SK-N-SH (cell line): ENCODE results near the gene UBE2E2. TPM values are rescaled to one million over a fixed set of nuclear protein-coding genes. Genes with fewer than 3 reads are reported as not detected.

Experiments used
- ELF1 ChIP-seq: IDR thresholded peaks from 2 replicates; pipeline ENCODE4 v1.4.0; 2012
- EP300 ChIP-seq, 2 experiments: IDR thresholded peaks; 2 replicates each; pipeline versions ENCODE4 v1.4.0 to v1.6.1; 2012; ENCODE audit warnings: borderline replicate concordance in 1 of 2, low read depth in 1 of 2, low read length in 1 of 2
- EZH2phosphoT487 ChIP-seq: fragments of 200-600 bp; sonication (generic); IDR thresholded peaks from 2 replicates; pipeline ENCODE4 v1.6.1; 2017; ENCODE audit warnings: low read depth, mixed run types, mild to moderate bottlenecking, antibody characterized with exemption, moderate library complexity, borderline replicate concordance
- MXI1 ChIP-seq: IDR thresholded peaks from 2 replicates; pipeline ENCODE4 v1.6.1; 2012; ENCODE audit warnings: mild to moderate bottlenecking, low read depth, low read length, improper control_type of control experiment
- NFIC ChIP-seq: IDR thresholded peaks from 2 replicates; pipeline ENCODE4 v1.4.0; 2012; ENCODE audit warnings: borderline replicate concordance
- RCOR1 ChIP-seq: fragments of 150-350 bp; IDR thresholded peaks from 2 replicates; pipeline ENCODE4 v1.6.1; 2017; ENCODE audit warnings: antibody characterized with exemption, low read length
- SMC3 ChIP-seq: IDR thresholded peaks from 2 replicates; pipeline ENCODE4 v1.6.1; 2012; ENCODE audit warnings: low read depth, low read length, improper control_type of control experiment
- TCF12 ChIP-seq: IDR thresholded peaks from 2 replicates; pipeline ENCODE4 v1.4.0; 2012
- TEAD4 ChIP-seq: IDR thresholded peaks from 2 replicates; pipeline ENCODE4 v1.4.0; 2012; ENCODE audit warnings: mild to moderate bottlenecking, borderline replicate concordance; ENCODE audit not compliant: insufficient read depth
- YY1 ChIP-seq: IDR thresholded peaks from 2 replicates; pipeline ENCODE4 v1.4.0; 2012; ENCODE audit warnings: low read depth, mild to moderate bottlenecking
- polyA plus RNA-seq, 3 experiments: library from polyadenylated mRNA; depleted of rRNA; stranded (reverse); fragments of >200 nt; gene quantifications; 2 replicates each; pipeline ENCODE4 v1.2.3, GENCODE V29; 2012
- TF ChIP-seq, protein P1 (sequence below): fragments of 150-350 bp; IDR thresholded peaks from 2 replicates; pipeline ENCODE4 v1.6.1; 2017; ENCODE audit warnings: antibody characterized with exemption, low read length, low read depth, borderline replicate concordance
- TF ChIP-seq, protein P2 (sequence below): IDR thresholded peaks from 2 replicates; pipeline ENCODE4 v1.6.1; 2012; ENCODE audit warnings: mild to moderate bottlenecking, low read depth, low read length, moderate library complexity
- TF ChIP-seq, protein P3 (sequence below): IDR thresholded peaks from 2 replicates; pipeline ENCODE4; 2012
- TF ChIP-seq, protein P4 (sequence below): IDR thresholded peaks from 2 replicates; pipeline ENCODE4 v1.4.0; 2012; ENCODE audit warnings: low read depth
- TF ChIP-seq, protein P5 (sequence below): IDR thresholded peaks from 2 replicates; pipeline ENCODE4 v1.4.0; 2012; ENCODE audit warnings: low read depth, borderline replicate concordance

The UBE2E2 gene
- polyA plus RNA-seq, 1 of the 3 experiments (the other 2 are of a cell fraction): 46.4 TPM

DNA sequence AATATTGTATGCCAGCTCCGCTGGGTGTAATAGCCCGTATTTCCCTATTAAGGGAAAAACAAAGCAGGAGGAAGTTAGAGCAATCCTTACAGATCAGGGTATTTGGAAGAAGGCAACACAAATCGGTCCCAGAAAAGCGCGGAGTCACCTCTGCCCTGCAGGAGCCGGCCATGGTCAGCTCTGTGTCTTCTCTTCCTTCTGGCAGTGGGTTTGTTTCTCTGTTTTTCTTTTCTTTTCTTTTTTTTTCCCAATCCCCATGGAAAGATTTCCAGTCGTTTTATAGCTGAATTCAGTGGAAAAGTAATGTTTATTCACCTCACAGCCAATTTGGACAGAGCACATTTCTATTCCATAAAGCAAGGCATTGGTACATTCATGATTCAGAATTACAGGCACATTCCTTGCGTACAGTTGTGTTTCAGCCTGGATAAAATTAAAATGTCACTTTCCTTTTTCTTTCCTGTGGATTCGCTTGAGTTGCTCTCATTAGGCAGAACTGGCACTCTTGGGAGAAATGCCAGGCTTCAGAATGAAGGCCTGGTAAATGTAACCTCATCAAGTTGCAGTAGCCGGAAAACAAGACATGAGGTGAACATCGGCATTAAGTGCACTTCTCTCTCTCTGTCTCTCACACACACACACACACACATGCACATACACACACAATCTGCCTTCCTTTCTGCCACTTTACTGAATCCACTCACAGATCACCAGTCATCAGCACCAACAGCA, 398.1 kb downstream of the UBE2E2 start (continued):
- TF ChIP-seq, protein P1, sequence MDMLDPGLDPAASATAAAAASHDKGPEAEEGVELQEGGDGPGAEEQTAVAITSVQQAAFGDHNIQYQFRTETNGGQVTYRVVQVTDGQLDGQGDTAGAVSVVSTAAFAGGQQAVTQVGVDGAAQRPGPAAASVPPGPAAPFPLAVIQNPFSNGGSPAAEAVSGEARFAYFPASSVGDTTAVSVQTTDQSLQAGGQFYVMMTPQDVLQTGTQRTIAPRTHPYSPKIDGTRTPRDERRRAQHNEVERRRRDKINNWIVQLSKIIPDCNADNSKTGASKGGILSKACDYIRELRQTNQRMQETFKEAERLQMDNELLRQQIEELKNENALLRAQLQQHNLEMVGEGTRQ: no peak
- TF ChIP-seq MXI1 (no peak), EZH2phosphoT487 (no peak), TCF12 (peak; percentile 84), EP300 (IDR thresholded peaks at IDR 0.05; ENCODE audit: borderline replicate concordance in 1 of 2, low read depth in 1 of 2, low read length in 1 of 2) (peak in 1 of 2 experiments; percentile 80; a peak in 2 of 4 replicates), RCOR1 (peak; percentile 75; the same call in 1 of the 2 replicates), TEAD4 (no peak), YY1 (no peak), ELF1 (no peak), NFIC (no peak), SMC3 (0 out of 2 replicates have a peak, but pooled peaks have one; percentile 2)
- TF ChIP-seq, protein P2, sequence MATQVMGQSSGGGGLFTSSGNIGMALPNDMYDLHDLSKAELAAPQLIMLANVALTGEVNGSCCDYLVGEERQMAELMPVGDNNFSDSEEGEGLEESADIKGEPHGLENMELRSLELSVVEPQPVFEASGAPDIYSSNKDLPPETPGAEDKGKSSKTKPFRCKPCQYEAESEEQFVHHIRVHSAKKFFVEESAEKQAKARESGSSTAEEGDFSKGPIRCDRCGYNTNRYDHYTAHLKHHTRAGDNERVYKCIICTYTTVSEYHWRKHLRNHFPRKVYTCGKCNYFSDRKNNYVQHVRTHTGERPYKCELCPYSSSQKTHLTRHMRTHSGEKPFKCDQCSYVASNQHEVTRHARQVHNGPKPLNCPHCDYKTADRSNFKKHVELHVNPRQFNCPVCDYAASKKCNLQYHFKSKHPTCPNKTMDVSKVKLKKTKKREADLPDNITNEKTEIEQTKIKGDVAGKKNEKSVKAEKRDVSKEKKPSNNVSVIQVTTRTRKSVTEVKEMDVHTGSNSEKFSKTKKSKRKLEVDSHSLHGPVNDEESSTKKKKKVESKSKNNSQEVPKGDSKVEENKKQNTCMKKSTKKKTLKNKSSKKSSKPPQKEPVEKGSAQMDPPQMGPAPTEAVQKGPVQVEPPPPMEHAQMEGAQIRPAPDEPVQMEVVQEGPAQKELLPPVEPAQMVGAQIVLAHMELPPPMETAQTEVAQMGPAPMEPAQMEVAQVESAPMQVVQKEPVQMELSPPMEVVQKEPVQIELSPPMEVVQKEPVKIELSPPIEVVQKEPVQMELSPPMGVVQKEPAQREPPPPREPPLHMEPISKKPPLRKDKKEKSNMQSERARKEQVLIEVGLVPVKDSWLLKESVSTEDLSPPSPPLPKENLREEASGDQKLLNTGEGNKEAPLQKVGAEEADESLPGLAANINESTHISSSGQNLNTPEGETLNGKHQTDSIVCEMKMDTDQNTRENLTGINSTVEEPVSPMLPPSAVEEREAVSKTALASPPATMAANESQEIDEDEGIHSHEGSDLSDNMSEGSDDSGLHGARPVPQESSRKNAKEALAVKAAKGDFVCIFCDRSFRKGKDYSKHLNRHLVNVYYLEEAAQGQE: no peak
- TF ChIP-seq, protein P3, sequence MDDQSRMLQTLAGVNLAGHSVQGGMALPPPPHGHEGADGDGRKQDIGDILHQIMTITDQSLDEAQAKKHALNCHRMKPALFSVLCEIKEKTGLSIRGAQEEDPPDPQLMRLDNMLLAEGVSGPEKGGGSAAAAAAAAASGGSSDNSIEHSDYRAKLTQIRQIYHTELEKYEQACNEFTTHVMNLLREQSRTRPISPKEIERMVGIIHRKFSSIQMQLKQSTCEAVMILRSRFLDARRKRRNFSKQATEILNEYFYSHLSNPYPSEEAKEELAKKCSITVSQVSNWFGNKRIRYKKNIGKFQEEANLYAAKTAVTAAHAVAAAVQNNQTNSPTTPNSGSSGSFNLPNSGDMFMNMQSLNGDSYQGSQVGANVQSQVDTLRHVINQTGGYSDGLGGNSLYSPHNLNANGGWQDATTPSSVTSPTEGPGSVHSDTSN: peak; percentile 62
- TF ChIP-seq, protein P4, sequence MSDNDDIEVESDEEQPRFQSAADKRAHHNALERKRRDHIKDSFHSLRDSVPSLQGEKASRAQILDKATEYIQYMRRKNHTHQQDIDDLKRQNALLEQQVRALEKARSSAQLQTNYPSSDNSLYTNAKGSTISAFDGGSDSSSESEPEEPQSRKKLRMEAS: no peak
- TF ChIP-seq, protein P5, sequence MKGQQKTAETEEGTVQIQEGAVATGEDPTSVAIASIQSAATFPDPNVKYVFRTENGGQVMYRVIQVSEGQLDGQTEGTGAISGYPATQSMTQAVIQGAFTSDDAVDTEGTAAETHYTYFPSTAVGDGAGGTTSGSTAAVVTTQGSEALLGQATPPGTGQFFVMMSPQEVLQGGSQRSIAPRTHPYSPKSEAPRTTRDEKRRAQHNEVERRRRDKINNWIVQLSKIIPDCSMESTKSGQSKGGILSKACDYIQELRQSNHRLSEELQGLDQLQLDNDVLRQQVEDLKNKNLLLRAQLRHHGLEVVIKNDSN: no peak
